Islet of Langerhans (tissue), 1 donor: ENCODE data around the gene IDH3B.

Experiments
- FAIRE-seq: peaks from one replicate; lab custom pipeline; 2011; peaks lifted over from hg19 to GRCh38; lab: Jason Lieb, UNC

The IDH3B gene

GRCh38 chr20:2656471-2657117 is 7.4 kb downstream of the IDH3B start:
- FAIRE-seq = no peak

GRCh38 chr20:2655331-2656116 is 8.5 kb downstream of the IDH3B start:
- no peak for FAIRE-seq

GRCh38 chr20:2654831-2655230 is 9.2 kb downstream of the IDH3B start:
- no peak for FAIRE-seq

GRCh38 chr20:2654384-2654822 is 9.6 kb downstream of the IDH3B start:
- FAIRE-seq = no peak

- FAIRE-seq = no peak
Observed at GRCh38 chr20:2653556-2654383, 10.2 kb downstream of the IDH3B start.

- FAIRE-seq = no peak
Observed at GRCh38 chr20:2652724-2653555, 11.1 kb downstream of the IDH3B start.

- FAIRE-seq = no peak
Observed at GRCh38 chr20:2651772-2652723, 12.0 kb downstream of the IDH3B start, which contains the start of gene NOP56. NOP56 (plus strand) TSS chr20:2652632; CDS start chr20:2652661, 29 bp downstream.

- no peak for FAIRE-seq
Observed at GRCh38 chr20:2643708-2644107, 20.3 kb downstream of the IDH3B start.

- FAIRE-seq = no peak
Observed at GRCh38 chr20:2640899-2641298, 23.1 kb downstream of the IDH3B start.

- FAIRE-seq = no peak
Observed at GRCh38 chr20:2640260-2640659, 23.8 kb downstream of the IDH3B start.

- FAIRE-seq = no peak
Observed at GRCh38 chr20:2637246-2637645, 26.8 kb downstream of the IDH3B start.

GRCh38 chr20:2633381-2633780 is 30.6 kb downstream of the IDH3B start:
- FAIRE-seq = no peak

GRCh38 chr20:2631228-2631627 is 32.8 kb downstream of the IDH3B start:
- no peak for FAIRE-seq

GRCh38 chr20:2626853-2627541 is 37.0 kb downstream of the IDH3B start:
- FAIRE-seq = no peak

GRCh38 chr20:2625062-2625461 is 39.0 kb downstream of the IDH3B start:
- FAIRE-seq = no peak

- no peak for FAIRE-seq
Observed at GRCh38 chr20:2624190-2624589, 39.8 kb downstream of the IDH3B start.

- FAIRE-seq = no peak
Observed at GRCh38 chr20:2619961-2620595, 43.9 kb downstream of the IDH3B start.

- no peak for FAIRE-seq
Observed at GRCh38 chr20:2619337-2619736, 44.7 kb downstream of the IDH3B start.

- FAIRE-seq = no peak
Observed at GRCh38 chr20:2618815-2619214, 45.2 kb downstream of the IDH3B start.
